Left cardiac atrium (tissue), 4 donors: ENCODE measurements around the gene SMARCC1. TPM values are rescaled to one million over a fixed set of nuclear protein-coding genes. Genes with fewer than 3 reads are reported as not detected.

ENCODE experiments used
- ATAC-seq, 2 donors: fragments of 200-7000 bp; cut with Tn5 transposase; one replicate each; pipeline ENCODE4 v1.9.1; 2020; ENCODE audit warnings: mild to moderate bottlenecking in 2 of 2, moderate library complexity in 2 of 2
- DNase-seq: peaks from one replicate; pipeline ENCODE4 v3.0.0-alpha.2; 2020
- intact Hi-C, 2 donors: fragments of 100-400 bp; cut with DNase I; formaldehyde crosslinking; loops; one replicate each; pipeline versions ENCODE4 v1.14.1 to v1.15.1; 2022 to 2023
- total RNA-seq, 2 donors: library from RNA; stranded (reverse); fragmentation: NEBNext Ultra II Directional; extraction: Animal tissue kit (Norgen Biotek cat#: 25700); gene quantifications; one replicate each; pipeline ENCODE4 v1.2.1, GENCODE V29; 2021
- donor health status: DM: no; HTN: yes; CAD: no.
- donor health status: DM: no; HTN: yes; CAD: no; lungs with severe emphysema.
- donor health status: DM: yes; HTN: yes; CAD: no.
- donor health status: Dilated cardiomyopathy.

The SMARCC1 gene
- total RNA-seq, 2 donors from 2014 or later: 28.0 to 29.9 TPM

DNA sequence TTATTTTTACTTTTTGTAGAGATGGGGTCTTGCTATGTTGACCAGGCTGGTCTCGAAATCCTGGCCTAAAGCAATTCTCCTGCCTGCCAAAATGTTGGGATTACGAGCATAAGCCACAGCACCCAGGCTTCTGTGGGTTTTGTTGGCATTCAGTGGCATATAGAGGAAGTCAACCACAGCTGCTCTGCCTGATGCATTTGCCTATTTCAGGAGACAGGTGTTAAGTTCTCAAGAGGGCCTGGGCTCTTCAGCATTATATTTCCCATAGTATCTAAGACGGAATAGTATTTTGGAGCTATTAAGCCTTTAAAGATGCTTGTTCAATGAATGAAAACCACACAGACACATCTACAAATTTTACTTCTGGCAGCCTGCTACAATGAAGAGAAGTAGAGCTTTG lies 129.6 kb downstream of the SMARCC1 start:
- intact Hi-C loops: no loop called here
- DNase-seq (no peak), ATAC-seq (no peak)

DNA sequence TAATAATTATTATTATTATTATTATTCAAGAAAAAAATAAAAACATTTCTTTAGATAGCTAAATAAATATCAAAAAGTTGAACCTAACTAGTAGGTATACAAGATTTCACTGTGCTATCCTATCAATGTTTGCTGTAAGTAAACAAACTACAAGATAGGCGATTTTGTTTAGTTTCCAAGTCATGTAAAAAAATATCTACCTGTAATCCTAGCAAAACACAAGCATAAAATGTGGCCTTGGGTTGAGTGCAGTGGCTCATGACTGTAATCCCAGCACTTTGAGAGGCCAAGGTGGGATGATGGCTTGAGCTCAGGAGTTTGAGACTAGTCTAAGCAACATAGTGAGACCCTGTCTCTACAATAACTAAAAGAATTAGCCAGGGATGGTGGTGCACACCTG lies 131.4 kb downstream of the SMARCC1 start:
- no peak for ATAC-seq
- no peak for DNase-seq
- intact Hi-C loops: no loop called here

DNA sequence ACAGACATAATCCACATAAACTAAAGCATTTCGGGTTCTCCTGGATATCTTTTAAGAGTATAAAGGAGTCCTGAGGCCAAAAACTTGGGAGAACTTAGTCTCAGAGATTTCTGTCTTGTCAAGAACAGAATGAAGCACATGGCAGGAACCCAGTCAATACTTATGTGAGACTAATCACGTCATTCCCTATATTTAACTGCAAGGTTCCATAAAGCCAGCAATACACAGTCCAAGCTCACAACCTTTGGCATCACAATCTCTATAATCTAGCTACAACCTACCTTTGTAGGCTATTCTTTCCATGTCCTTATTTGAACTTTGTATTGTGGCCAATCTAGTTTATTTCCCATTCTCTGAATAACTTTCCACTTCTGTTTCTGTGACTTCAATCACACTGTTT lies 134.1 kb downstream of the SMARCC1 start:
- ATAC-seq (no peak), DNase-seq (no peak)
- intact Hi-C loops: no loop called here

DNA sequence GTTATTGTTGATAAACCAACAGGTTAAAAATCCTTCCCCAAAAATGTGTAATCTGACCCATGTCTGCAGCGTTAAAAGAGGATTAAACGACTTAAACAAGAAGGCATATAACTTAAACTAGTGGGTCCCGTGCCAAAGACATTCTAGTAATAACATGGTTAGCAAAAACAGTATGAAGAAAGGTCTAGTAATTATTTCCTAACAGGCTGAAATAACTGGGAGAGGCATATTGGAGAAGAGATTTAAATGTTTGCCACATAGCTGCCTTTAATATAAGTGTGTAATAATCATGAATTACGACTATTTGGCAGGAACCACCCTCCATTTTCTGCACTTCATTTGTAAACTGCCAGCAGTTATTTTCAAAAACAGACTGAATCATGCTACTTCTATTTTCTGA lies 135.3 kb downstream of the SMARCC1 start:
- ATAC-seq (no peak), DNase-seq (no peak)
- intact Hi-C loops: no loop called here

DNA sequence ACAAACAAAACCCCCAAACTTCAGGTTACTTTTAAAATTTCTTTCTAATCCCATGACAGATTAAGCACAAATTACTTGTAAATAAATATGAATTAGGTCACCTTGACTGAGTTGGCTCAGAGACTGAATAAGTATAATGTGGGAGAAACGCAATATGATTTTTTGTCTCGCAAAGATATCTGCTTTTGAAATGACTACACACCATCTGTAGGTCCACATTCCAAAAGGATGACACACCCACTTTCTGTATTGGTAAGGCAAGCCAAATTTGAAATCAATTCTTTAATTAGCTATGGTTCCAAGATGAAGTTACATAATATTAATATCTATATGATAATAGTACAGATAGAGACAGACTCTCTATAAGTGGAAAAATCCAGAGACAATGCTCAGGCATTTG lies 136.1 kb downstream of the SMARCC1 start:
- ATAC-seq: no peak
- DNase-seq: no peak
- intact Hi-C loops: no loop called here

DNA sequence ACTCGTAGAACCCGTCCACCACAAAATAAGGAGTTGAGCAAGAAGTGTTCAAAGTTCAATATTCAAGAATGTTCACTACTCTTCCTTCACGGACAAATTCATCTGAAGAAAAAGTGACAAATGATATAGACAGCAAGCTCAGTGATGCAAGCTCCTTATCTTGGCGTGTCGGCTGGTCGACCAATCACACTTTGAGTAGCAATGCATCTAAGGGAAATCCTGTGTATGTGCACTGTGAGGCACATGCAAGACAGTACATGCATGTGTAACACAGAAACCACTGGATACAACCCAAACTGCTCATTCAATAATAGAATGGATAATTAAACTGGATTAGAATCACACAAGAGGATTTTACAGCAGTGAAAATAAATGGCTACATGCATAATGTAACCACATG lies 138.6 kb downstream of the SMARCC1 start:
- no peak for ATAC-seq
- intact Hi-C loops: no loop called here
- DNase-seq: no peak

DNA sequence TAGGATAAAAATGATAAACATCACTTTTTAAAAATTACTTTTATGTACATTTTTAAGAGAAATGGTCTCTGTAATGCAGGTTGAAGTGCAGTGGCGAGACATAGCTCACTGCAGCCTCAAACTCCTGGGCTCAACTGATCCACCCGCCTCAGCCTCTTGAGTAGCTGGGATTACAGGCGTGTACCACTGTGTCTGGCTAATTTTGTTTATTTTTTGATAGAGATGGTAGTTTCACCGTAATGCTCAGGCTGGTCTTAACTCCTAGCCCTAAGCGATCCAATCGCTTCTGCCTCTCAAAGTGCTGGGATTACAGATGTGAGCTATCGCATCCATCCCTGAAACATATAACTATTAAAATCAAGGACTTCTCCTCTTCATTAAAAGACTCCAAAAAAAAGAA lies 140.0 kb downstream of the SMARCC1 start:
- ATAC-seq: no peak
- intact Hi-C loops: no loop called here
- DNase-seq: no peak

DNA sequence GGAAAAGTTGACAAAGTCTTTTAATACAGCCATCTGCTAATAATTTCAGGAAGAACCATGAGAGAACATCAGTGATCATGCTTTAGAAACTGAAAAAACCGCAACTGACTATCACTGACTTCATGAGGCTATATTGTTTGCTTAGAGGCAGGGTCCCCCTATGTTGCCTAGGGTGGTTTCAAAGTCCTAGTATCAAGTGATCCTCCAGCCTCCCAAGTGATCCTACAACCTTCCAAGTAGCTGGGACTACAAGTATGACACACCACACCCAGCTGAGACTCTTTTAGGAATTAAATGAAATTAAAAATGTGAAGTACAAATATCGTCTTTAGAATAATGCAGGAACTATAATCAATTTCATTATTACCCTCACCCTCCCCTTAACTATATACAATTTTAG lies 144.8 kb downstream of the SMARCC1 start:
- ATAC-seq (no peak), DNase-seq (no peak)
- intact Hi-C loops: no loop called here

DNA sequence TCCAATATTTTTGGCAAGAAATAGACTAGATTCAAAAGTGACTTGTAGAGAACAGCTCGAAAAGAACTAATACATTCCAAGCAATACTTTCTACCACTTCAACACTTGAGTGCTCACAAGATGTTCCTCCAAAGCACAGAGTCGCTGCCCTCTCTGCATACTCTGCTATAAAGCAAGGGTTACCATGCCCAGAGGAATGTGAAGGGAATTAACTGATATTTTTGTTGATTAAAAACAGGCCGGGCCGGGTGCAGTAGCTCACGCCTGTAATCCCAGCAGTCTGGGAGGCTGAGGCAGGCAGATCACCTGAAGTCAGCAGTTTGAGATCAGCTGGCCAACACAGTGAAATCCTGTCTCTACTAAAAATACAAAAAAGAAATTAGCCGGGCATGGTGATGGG lies 145.5 kb downstream of the SMARCC1 start:
- intact Hi-C loops: no loop called here
- ATAC-seq: no peak
- DNase-seq: no peak

DNA sequence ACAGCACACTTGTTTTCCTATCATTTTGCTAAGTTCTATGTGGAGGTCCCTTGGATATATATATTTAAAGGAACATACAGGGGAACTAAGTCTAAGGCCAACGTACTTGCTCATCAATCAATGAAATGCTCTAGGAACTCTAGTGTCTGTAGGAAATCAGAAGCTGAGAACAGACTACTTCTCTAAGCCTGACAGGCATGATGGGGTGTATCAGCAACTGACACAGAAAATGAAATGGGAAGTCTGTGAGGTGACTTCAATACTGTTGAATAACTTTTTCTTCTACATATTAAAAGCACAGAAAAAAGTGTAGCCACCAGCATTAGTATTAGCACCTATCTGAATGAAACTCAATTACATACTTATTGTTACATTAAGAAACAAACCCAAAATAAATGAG lies 146.2 kb downstream of the SMARCC1 start:
- ATAC-seq (no peak), DNase-seq (no peak)
- intact Hi-C loops: no loop called here

DNA sequence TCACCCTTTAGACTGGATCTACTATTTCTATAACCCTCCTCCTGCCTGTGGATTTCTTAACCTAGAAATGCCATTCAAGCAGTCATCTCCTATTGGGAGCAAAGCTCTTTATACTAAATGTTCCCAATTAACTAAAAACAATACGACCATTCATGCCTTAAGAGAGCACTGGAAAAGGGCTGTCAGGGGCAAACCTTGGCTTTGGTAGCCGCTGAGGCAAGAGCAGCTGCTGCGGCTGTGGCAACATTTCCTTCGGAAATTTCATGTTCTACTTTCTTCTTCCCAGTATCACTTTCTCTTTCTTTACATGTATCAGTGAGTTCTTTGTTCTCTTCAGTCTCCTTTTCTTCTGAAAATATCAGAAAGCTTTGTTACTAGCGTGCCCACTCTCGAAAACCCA lies 146.7 kb downstream of the SMARCC1 start:
- intact Hi-C loops: no loop called here

DNA sequence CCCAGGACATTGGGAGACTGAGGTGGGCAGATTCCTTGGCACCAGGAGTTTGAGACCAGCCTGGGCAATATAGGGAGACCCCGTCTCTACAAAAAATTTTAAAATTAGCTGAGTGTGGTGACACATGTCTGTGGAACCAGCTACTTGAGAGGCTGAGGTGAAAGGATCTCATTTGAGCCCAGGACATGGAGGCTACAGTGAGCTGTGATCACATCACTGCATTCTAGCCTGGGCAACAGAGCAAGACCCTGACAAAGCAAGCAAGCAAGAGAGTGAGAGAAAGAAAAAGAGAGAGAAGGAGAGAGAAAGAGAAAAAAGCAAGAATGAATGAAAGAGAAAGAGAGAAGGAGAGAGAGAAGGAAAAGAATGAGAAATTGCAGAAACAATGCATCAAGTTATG lies 150.9 kb downstream of the SMARCC1 start:
- ATAC-seq (no peak), DNase-seq (no peak)
- intact Hi-C loops: no loop called here

More for the DNA sequence above, 146.7 kb downstream of the SMARCC1 start:
- no peak for ATAC-seq
- no peak for DNase-seq

DNA sequence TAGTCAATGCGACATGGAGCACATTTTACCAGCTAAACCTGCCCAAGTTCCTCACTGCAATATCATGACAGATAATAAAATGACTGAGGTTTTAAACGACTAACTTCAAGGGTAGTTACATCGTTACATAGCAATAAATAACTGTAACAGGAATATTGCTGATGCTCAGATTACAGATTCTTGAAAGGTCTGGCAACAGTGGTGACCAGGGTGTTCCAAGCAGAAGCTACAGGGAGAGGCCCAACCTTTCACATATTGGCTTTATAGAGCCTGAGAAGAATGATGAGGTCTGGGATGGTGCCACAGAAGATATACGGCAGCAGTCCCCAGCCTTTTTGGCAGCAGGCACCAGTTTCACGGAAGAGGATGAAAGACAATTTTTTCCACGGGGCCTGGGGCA lies 151.9 kb downstream of the SMARCC1 start:
- intact Hi-C loops: no loop called here
- no peak for ATAC-seq
- DNase-seq: no peak

DNA sequence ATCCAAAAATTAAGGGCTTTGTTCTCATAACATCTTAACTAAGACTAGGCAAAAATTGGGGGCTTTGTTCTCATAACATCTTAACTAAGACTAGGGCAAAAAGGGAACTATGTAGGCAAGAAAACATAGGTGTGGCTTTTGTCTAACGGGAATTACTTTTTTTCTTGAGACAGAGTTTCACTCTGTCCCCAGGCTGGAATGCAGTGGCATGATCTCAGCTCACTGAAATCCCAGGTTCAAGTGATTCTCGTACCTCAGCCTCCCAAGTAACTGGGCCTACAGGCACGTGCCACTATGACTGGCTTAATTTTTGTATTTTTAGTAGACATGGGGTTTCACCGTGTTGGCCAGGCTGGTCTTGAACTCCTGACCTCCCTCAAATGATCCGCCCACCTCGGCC lies 153.3 kb downstream of the SMARCC1 start:
- DNase-seq: no peak
- intact Hi-C loops: no loop called here
- no peak for ATAC-seq

DNA sequence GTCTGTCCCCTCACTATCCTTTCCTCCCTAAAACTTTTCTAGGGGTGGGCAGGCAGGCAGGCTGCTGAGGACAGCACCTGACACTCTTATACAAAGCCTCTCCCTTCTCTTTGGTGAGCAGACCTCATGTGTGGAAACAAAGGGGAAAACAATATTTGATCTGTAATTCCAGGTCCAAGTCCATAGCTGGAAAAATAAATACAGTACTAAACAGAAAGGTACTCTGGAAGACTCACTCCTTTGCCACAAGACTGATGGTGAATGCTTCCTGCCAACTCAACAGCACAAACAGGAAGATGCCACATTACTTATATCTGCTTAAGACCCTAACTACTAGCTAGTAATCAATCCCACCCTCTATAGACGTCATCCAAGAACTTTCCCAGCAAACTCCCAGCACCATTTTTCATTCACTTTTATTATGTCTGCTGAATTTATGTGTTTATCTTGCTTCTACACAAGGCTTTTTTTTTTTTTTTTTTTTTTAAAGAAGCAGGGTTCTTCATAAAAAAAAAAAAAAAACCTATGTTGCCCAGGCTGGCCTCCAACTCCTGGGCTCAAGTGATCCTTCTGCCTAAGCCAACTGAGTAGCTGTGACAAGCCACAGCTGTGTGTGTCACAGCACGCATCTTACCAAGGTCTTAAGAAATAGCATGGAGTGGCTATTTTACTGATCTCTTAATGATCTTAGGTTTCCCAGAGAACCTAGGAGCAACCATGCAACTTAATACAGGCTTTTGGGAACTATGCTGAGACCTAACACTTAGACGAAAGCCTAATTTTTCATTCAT lies 158.8 kb downstream of the SMARCC1 start:
- ATAC-seq (no peak), DNase-seq (no peak)
- intact Hi-C loops: no loop called here

DNA sequence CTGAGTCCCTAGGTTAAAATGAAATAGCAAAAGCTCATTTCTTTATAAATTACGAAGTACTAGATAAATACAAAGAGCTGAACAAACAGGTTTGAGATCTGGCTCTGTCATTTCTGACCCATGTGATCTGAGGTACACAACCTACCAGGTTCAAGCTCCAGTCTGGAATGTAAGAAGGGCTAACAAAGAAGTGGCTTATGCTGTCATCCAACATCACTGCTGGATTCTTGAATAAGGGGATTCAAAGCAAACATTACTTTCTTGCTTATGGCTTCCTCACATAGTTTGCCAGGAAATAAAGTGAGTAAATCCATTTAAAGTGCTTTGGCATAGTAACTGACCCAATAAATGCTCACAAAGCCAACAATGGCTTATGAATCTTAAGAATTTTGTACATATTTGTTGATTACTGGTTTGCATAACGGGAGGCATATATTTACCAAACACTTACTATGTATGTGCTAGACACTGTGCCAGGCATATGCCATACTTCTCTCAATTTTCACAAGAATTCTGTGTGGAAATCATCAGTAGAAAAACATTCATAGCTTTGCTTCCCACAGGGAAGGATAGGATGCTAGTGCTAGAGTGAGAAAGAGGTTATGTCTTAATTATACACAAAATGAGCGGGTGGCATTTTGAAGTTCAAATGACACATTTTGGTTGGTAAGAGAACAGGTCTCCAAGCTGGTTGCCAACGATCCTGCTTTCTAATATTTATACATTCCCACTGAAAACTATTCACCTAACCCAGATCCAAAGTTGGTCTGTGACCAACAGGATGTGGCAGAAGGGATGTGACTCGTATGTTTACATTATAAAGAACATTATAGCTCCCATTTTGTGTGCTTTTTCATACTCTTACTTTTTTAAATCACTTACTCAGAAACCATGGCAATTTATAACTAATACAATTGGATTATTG lies 164.3 kb downstream of the SMARCC1 start:
- ATAC-seq: no peak
- intact Hi-C loops: no loop called here
- no peak for DNase-seq

DNA sequence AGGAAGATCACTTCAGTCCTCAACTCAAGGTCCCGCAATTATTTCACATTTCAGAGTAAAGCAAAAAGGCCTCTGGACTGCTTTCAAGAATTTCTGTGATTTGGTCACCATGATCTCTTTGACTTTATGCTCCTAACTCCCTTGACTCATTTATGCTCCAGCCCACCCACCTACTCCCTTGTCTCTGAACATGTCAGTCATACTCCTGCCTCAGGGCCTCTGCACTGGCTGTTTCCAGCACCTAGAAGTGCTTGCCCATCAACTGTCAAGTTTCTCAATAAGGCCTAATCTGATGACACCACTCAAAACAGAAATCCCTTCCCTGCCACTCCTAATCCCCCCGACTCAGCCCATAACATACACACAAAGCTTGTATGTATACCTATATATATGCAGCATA lies 166.9 kb downstream of the SMARCC1 start:
- DNase-seq: no peak
- ATAC-seq: no peak
- intact Hi-C loops: no loop called here

DNA sequence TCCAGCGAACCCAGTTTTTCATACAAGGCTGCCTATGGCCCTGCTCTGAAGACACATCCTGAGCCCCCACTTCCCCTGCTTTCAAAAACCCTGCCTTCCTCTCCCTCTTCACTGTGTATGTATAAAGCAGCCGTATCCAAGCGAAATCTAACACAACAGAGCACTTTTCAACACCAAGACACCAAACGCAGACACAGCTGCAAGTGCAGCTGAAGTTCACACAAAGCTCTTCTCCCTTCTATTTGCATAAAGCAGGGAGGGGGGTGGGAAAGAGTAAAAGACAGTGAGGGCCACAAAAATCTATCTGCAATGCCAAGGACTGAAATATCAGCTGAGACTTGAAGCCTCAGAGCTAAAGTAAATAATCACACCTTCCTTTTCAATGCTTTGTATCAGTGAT lies 168.0 kb downstream of the SMARCC1 start:
- no peak for DNase-seq
- intact Hi-C loops: no loop called here
- no peak for ATAC-seq

DNA sequence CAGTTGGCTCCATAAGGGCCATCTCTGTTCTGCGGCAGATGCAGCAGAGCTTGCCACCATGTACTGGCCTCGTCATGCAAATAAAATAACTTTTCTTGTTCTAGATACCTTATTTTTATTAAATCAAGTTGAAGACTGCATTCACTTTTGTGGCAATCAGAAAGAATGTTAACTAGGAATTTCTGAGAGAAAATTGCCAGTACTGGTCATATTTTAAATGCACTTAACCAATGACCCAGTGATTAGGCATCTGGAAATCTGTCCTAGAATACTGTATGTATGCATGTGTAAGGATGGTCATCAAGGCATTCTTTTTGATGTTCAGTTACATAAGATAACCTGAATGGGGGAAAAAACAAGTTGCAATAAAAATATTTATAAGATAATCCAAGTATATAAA lies 168.8 kb downstream of the SMARCC1 start:
- intact Hi-C loops: no loop called here
- ATAC-seq (no peak), DNase-seq (no peak)

DNA sequence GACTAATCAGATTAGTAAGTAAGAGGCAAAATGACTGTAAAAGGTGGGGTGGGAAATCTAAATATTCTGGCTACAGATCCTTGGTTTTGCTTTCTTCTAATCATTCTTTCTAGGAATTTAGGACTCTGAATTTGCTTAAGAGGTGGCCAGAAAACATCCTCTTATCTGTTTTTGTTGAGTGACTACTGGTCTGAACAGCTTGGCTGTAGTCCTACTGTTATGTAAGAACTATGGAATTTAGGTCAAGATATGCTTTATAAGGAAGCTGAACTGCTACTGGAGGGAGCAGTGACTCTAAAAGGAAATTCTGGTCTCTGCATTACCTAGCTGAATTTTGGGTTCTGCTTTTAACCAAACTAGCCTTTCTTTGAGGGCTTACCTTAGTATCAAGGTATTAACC lies 169.5 kb downstream of the SMARCC1 start:
- intact Hi-C loops: no loop called here

DNA sequence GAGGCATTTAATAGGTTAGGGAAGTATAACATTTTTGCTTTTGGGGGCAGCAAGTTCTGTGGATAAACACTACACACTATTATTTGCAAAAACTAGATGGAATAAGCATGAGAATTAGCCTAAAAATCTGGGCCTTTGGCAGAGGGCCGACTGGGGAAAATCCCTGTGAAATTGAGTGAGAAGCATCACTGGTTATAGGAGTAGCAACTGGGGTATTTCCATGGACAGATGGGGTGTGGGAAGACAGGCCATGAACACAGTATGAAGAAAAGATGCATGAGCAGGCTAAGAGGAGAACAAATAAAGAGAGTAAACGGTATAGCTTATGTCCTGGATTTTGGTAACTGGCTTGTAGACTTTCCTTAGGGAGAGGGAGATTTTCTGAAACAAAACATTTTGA lies 170.1 kb downstream of the SMARCC1 start:
- ATAC-seq: no peak
- intact Hi-C loops: no loop called here
- DNase-seq: no peak

More for the DNA sequence above, 169.5 kb downstream of the SMARCC1 start:
- peak; percentile 96 to 97 for ATAC-seq
- DNase-seq: no peak
